ENCODE results near the gene LGMN. TPM values are rescaled to one million over a fixed set of nuclear protein-coding genes. Genes with fewer than 3 reads are reported as not detected.

LGMN gene
- total RNA-seq, 1 experiment from 2014 or later = 94.2 TPM

- CTCF ChIA-PET = interaction anchor here (0.6 to 0.7 kb wide), 2 partner anchors 18 to 220 kb away, joined by 3 read pairs; partner anchors contain the start of gene RIN3
- H3K36me3 Mint-ChIP-seq (ENCODE audit: insufficient read depth, unreplicated experiment) = peaks cover 12% of the 10 kb centered on the region
Observed at GRCh38 chr14:92733007-92733406, 15.4 kb downstream of the LGMN start.

GRCh38 chr14:92731622-92732115, 16.8 kb downstream of the LGMN start:
- ChIA-PET CTCF (no interaction called here), POLR2A (no interaction called here)
- no peak for TF ChIP-seq CTCF (IDR thresholded peaks at IDR 0.05; ENCODE audit: insufficient read depth in 1 of 2, low read depth in 1 of 2, low read length in 1 of 2, severe bottlenecking in 1 of 2, unreplicated experiment in 1 of 2)
- H3K36me3 ChIP-seq (ENCODE audit: control insufficient read depth, insufficient read depth, low read length) = no peaks in the 10 kb centered on the region; the same call in 1 of the 2 replicates
- H3K9me3 ChIP-seq = no peaks in the 10 kb centered on the region
- Mint-ChIP-seq H3K9me3 (ENCODE audit: unreplicated experiment) (no peaks in the 10 kb centered on the region), H3K4me1 (ENCODE audit: low read depth, unreplicated experiment) (peaks cover 10% of the 10 kb centered on the region), H3K27me3 (ENCODE audit: insufficient read depth, unreplicated experiment) (no peaks in the 10 kb centered on the region), H3K4me3 (ENCODE audit: unreplicated experiment) (no peak overlapping the region), H3K36me3 (ENCODE audit: insufficient read depth, unreplicated experiment) (peaks cover 23% of the 10 kb centered on the region), H3K27ac (ENCODE audit: unreplicated experiment) (no peak overlapping the region)
- intact Hi-C loops (cut with micrococcal nuclease; ENCODE audit: unreplicated experiment) = no loop called here
- H3K4me1 ChIP-seq = peaks cover 9% of the 10 kb centered on the region
- no peaks in the 10 kb centered on the region for H3K27me3 ChIP-seq (replicated peaks; ENCODE audit: control insufficient read depth, insufficient read depth, low read length)
- no peak overlapping the region for H3K4me3 ChIP-seq (ENCODE audit: low read depth, low read length)
- DNase-seq = no peak
- no TSS peak for BruUV-seq (replicated peaks)

More at GRCh38 chr14:92733007-92733406, 15.4 kb downstream of the LGMN start:
- no peak overlapping the region for H3K27ac Mint-ChIP-seq (ENCODE audit: unreplicated experiment)
- no TSS peak for BruUV-seq (replicated peaks)
- Histone ChIP-seq H3K27me3 (replicated peaks; ENCODE audit: control insufficient read depth, insufficient read depth, low read length) (no peaks in the 10 kb centered on the region), H3K4me1 (peaks cover 4% of the 10 kb centered on the region; the same call in 1 of the 2 replicates), H3K4me3 (ENCODE audit: low read depth, low read length) (no peak overlapping the region), H3K36me3 (ENCODE audit: control insufficient read depth, insufficient read depth, low read length) (no peaks in the 10 kb centered on the region; the same call in 1 of the 2 replicates), H3K9me3 (no peaks in the 10 kb centered on the region)
- DNase-seq = no peak
- no peak for TF ChIP-seq CTCF (IDR thresholded peaks at IDR 0.05; ENCODE audit: insufficient read depth in 1 of 2, low read depth in 1 of 2, low read length in 1 of 2, severe bottlenecking in 1 of 2, unreplicated experiment in 1 of 2)
- no peaks in the 10 kb centered on the region for H3K9me3 Mint-ChIP-seq (ENCODE audit: unreplicated experiment)
- H3K4me3 Mint-ChIP-seq (ENCODE audit: unreplicated experiment) = no peak overlapping the region
- H3K27me3 Mint-ChIP-seq (ENCODE audit: insufficient read depth, unreplicated experiment) = no peaks in the 10 kb centered on the region
- POLR2A ChIA-PET = interaction anchor here (0.5 kb wide), 1 partner anchor 37 kb away, joined by 7 read pairs; no protein-coding TSS in a partner anchor
- intact Hi-C loops (cut with micrococcal nuclease; ENCODE audit: unreplicated experiment) = no loop called here
- peaks cover 15% of the 10 kb centered on the region for H3K4me1 Mint-ChIP-seq (ENCODE audit: low read depth, unreplicated experiment)

GRCh38 chr14:92729634-92730358, 18.6 kb downstream of the LGMN start:
- no peak for TF ChIP-seq CTCF (IDR thresholded peaks at IDR 0.05; ENCODE audit: insufficient read depth in 1 of 2, low read depth in 1 of 2, low read length in 1 of 2, severe bottlenecking in 1 of 2, unreplicated experiment in 1 of 2)
- no peak overlapping the region for H3K4me3 Mint-ChIP-seq (ENCODE audit: unreplicated experiment)
- H3K36me3 ChIP-seq (ENCODE audit: control insufficient read depth, insufficient read depth, low read length) = no peaks in the 10 kb centered on the region; the same call in 1 of the 2 replicates
- no peaks in the 10 kb centered on the region for H3K27me3 Mint-ChIP-seq (ENCODE audit: insufficient read depth, unreplicated experiment)
- H3K9me3 Mint-ChIP-seq (ENCODE audit: unreplicated experiment) = no peaks in the 10 kb centered on the region
- POLR2A ChIA-PET = no interaction called here
- peaks cover 16% of the 10 kb centered on the region for H3K4me1 Mint-ChIP-seq (ENCODE audit: low read depth, unreplicated experiment)
- H3K27ac Mint-ChIP-seq (ENCODE audit: unreplicated experiment) = no peak overlapping the region
- H3K4me1 ChIP-seq = peaks cover 27% of the 10 kb centered on the region
- no peaks in the 10 kb centered on the region for H3K27me3 ChIP-seq (replicated peaks; ENCODE audit: control insufficient read depth, insufficient read depth, low read length)
- intact Hi-C loops (cut with micrococcal nuclease; ENCODE audit: unreplicated experiment) = no loop called here
- CTCF ChIA-PET = no interaction called here
- H3K4me3 ChIP-seq (ENCODE audit: low read depth, low read length) = no peak overlapping the region
- H3K36me3 Mint-ChIP-seq (ENCODE audit: insufficient read depth, unreplicated experiment) = peaks cover 28% of the 10 kb centered on the region
- BruUV-seq (replicated peaks) = no TSS peak
- DNase-seq = no peak
- no peaks in the 10 kb centered on the region for H3K9me3 ChIP-seq

Measured in Caco-2 (cell line).